WTC11 (cell line): ENCODE measurements around the gene RUFY3. TPM values are rescaled to one million over a fixed set of nuclear protein-coding genes. Genes with fewer than 3 reads are reported as not detected.

Source experiments
- ATAC-seq: fragments of 200-7000 bp; cut with Tn5 transposase; 2 replicates; pipeline ENCODE4 v1.10.0; 2021; ENCODE audit warnings: mild to moderate bottlenecking, moderate library complexity
- CTCF ChIA-PET: fragments of 300-600 bp; sonication (Branson Sonifier 250); formaldehyde crosslinking; loops from one replicate; lab custom pipeline; 2021; ENCODE audit warnings: antibody characterized with exemption; lab: Charles Lee
- POLR2A ChIA-PET: fragments of 350-600 bp; sonication (Branson Sonifier 250); formaldehyde crosslinking; loops from one replicate; lab custom pipeline; 2021; ENCODE audit warnings: antibody characterized with exemption; lab: Charles Lee
- DNase-seq: peaks from one replicate; pipeline ENCODE4 v3.0.0; 2021; ENCODE audit warnings: low spot score
- H3K27ac Mint-ChIP-seq: 2 replicates; pipeline ENCODE4 v1.8.0; 2021; ENCODE audit warnings: mixed read lengths
- H3K27me3 Mint-ChIP-seq: 2 replicates; pipeline ENCODE4 v1.8.0; 2021; ENCODE audit warnings: low read depth, mild to moderate bottlenecking, moderate library complexity, mixed read lengths
- H3K36me3 Mint-ChIP-seq: 2 replicates; pipeline ENCODE4 v1.8.0; 2021; ENCODE audit warnings: mixed read lengths
- H3K4me1 Mint-ChIP-seq: 2 replicates; pipeline ENCODE4 v1.8.0; 2022; ENCODE audit warnings: mixed read lengths
- H3K4me3 Mint-ChIP-seq: 2 replicates; pipeline ENCODE4 v1.8.0; 2021; ENCODE audit warnings: mild to moderate bottlenecking, moderate library complexity, mixed read lengths
- H3K9me3 Mint-ChIP-seq: 2 replicates; pipeline ENCODE4 v1.8.0; 2021; ENCODE audit warnings: mixed read lengths
- EMX1 ChIP-seq: fragments of 250-450 bp; sonication (Bioruptor Pico); IDR thresholded peaks from 2 replicates; pipeline ENCODE4 v1.8.0; 2021; ENCODE audit warnings: mild to moderate bottlenecking
- ESRRA ChIP-seq: sonication (generic); formaldehyde crosslinking; IDR thresholded peaks from 2 replicates; pipeline ENCODE4 v1.8.1; 2022; ENCODE audit warnings: mild to moderate bottlenecking, missing genetic modification reagents, borderline replicate concordance
- GRHL2 ChIP-seq: fragments of 250-450 bp; sonication (Bioruptor Pico); IDR thresholded peaks from 2 replicates; pipeline ENCODE4 v1.8.0; 2022; ENCODE audit warnings: mild to moderate bottlenecking, moderate library complexity; ENCODE audit not compliant: insufficient replicate concordance, severe bottlenecking
- HMGA2 ChIP-seq: fragments of 250-450 bp; sonication (Bioruptor Pico); IDR thresholded peaks from 2 replicates; pipeline ENCODE4 v1.4.0; 2021; ENCODE audit warnings: mild to moderate bottlenecking, moderate library complexity
- JUN ChIP-seq: sonication (generic); formaldehyde crosslinking; IDR thresholded peaks from 2 replicates; pipeline ENCODE4 v1.8.0; 2023; ENCODE audit warnings: mild to moderate bottlenecking, missing genetic modification reagents
- KAT7 ChIP-seq: sonication (generic); formaldehyde crosslinking; IDR thresholded peaks from 2 replicates; pipeline ENCODE4 v1.8.1; 2023; ENCODE audit warnings: missing genetic modification reagents, mild to moderate bottlenecking, borderline replicate concordance
- NR2C2 ChIP-seq: sonication (generic); formaldehyde crosslinking; IDR thresholded peaks from 2 replicates; pipeline ENCODE4 v1.8.0; 2022; ENCODE audit warnings: mild to moderate bottlenecking, missing genetic modification reagents
- RORB ChIP-seq: fragments of 250-450 bp; sonication (Bioruptor Pico); IDR thresholded peaks from 2 replicates; pipeline ENCODE4 v1.9.0; 2021; ENCODE audit warnings: mild to moderate bottlenecking
- SOX15 ChIP-seq: fragments of 250-450 bp; sonication (Bioruptor Pico); IDR thresholded peaks from 2 replicates; pipeline ENCODE4 v1.9.0; 2021; ENCODE audit warnings: mild to moderate bottlenecking
- TP53 ChIP-seq: sonication (generic); formaldehyde crosslinking; IDR thresholded peaks from 2 replicates; pipeline ENCODE4 v1.8.1; 2023; ENCODE audit warnings: mild to moderate bottlenecking, missing genetic modification reagents
- ZBTB21 ChIP-seq: sonication (generic); formaldehyde crosslinking; IDR thresholded peaks from 2 replicates; pipeline ENCODE4 v1.8.1; 2023; ENCODE audit warnings: mild to moderate bottlenecking, missing genetic modification reagents, borderline replicate concordance
- ZNF263 ChIP-seq: sonication (generic); formaldehyde crosslinking; IDR thresholded peaks from 2 replicates; pipeline ENCODE4 v1.8.1; 2022; ENCODE audit warnings: low read depth, mild to moderate bottlenecking, moderate library complexity, missing genetic modification reagents
- ZNF317 ChIP-seq: sonication (generic); formaldehyde crosslinking; IDR thresholded peaks from 2 replicates; pipeline ENCODE4 v1.8.1; 2023; ENCODE audit warnings: low read depth, mild to moderate bottlenecking, moderate library complexity, missing genetic modification reagents, borderline replicate concordance
- ZNF423 ChIP-seq: fragments of 250-450 bp; sonication (Bioruptor Pico); IDR thresholded peaks from 2 replicates; pipeline ENCODE4 v2.1.2; 2022; ENCODE audit warnings: mild to moderate bottlenecking, moderate library complexity
- total RNA-seq: library from RNA; stranded (reverse); gene quantifications from 3 replicates; pipeline ENCODE4 v1.2.3, GENCODE V29; 2021
- TF ChIP-seq, protein P1 (sequence below): sonication (generic); formaldehyde crosslinking; IDR thresholded peaks from 2 replicates; pipeline ENCODE4 v1.8.0; 2023; ENCODE audit warnings: mild to moderate bottlenecking, missing genetic modification reagents
- TF ChIP-seq, protein P2 (sequence below): sonication (generic); formaldehyde crosslinking; IDR thresholded peaks from 2 replicates; pipeline ENCODE4 v1.8.1; 2023; ENCODE audit warnings: mild to moderate bottlenecking, missing genetic modification reagents, moderate library complexity
- TF ChIP-seq, protein P3 (sequence below): fragments of 250-450 bp; sonication (Bioruptor Pico); IDR thresholded peaks from 2 replicates; pipeline ENCODE4 v2.1.2; 2022; ENCODE audit warnings: mild to moderate bottlenecking, moderate library complexity
- TF ChIP-seq, protein P4 (sequence below): fragments of 250-450 bp; sonication (Bioruptor Pico); IDR thresholded peaks from 2 replicates; pipeline ENCODE4 v1.9.0; 2021; ENCODE audit warnings: mild to moderate bottlenecking
- TF ChIP-seq, protein P5 (sequence below): fragments of 250-450 bp; sonication (Bioruptor Pico); IDR thresholded peaks from 2 replicates; pipeline ENCODE4 v1.9.0; 2021; ENCODE audit warnings: moderate library complexity, mild to moderate bottlenecking, inconsistent platforms, borderline replicate concordance
- TF ChIP-seq, protein P6 (sequence below): sonication (generic); formaldehyde crosslinking; IDR thresholded peaks from 2 replicates; pipeline ENCODE4 v1.8.1; 2022; ENCODE audit warnings: low read depth, mild to moderate bottlenecking, moderate library complexity, missing genetic modification reagents, borderline replicate concordance
- TF ChIP-seq, protein P7 (sequence below): sonication (generic); formaldehyde crosslinking; IDR thresholded peaks from 2 replicates; pipeline ENCODE4 v1.8.0; 2022; ENCODE audit warnings: mild to moderate bottlenecking, missing genetic modification reagents

RUFY3 gene
- total RNA-seq, 1 experiment from 2014 or later = 49.0 TPM

DNA sequence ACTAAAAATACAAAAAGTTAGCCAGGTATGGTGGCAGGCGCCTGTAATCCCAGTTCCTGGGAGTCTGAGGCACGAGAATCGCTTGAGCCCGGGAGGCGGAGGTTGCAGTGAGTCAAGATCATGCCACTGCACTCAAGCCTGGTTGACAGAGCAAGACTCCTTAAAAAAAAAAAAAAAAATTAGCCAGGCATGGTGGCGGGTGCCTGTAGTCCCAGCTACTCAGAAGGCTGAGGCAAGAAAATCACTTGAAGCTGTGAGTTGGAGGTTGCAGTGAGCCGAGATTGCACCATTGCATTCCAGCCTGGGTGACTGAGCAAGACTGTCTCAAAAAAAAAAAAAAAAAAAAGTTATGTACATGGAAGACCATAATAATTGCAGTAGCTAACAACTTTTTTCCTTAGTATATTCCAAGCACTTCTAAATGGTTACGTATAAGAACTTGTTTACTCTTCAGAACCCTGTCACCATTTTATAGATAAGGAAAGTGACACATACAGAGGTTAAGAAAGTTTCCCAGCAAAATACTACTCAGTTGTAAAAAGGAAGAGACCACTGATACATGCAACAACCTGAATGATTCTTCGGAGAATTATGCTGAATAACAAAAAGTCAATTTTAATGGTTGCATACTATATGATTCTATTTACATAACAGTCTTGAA, 24.5 kb downstream of the RUFY3 start:
- CTCF ChIA-PET = interaction anchor here (1.2 kb wide), 1 partner anchor 11 kb away, joined by 5 read pairs; no protein-coding TSS in a partner anchor
- no peak overlapping the region for H3K27ac Mint-ChIP-seq
- TF ChIP-seq, protein P1, sequence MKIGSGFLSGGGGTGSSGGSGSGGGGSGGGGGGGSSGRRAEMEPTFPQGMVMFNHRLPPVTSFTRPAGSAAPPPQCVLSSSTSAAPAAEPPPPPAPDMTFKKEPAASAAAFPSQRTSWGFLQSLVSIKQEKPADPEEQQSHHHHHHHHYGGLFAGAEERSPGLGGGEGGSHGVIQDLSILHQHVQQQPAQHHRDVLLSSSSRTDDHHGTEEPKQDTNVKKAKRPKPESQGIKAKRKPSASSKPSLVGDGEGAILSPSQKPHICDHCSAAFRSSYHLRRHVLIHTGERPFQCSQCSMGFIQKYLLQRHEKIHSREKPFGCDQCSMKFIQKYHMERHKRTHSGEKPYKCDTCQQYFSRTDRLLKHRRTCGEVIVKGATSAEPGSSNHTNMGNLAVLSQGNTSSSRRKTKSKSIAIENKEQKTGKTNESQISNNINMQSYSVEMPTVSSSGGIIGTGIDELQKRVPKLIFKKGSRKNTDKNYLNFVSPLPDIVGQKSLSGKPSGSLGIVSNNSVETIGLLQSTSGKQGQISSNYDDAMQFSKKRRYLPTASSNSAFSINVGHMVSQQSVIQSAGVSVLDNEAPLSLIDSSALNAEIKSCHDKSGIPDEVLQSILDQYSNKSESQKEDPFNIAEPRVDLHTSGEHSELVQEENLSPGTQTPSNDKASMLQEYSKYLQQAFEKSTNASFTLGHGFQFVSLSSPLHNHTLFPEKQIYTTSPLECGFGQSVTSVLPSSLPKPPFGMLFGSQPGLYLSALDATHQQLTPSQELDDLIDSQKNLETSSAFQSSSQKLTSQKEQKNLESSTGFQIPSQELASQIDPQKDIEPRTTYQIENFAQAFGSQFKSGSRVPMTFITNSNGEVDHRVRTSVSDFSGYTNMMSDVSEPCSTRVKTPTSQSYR (CRISPR knock-in tag) = no peak
- no peak for TF ChIP-seq ESRRA (CRISPR knock-in tag)
- TF ChIP-seq GRHL2 = no peak
- TF ChIP-seq, protein P2, sequence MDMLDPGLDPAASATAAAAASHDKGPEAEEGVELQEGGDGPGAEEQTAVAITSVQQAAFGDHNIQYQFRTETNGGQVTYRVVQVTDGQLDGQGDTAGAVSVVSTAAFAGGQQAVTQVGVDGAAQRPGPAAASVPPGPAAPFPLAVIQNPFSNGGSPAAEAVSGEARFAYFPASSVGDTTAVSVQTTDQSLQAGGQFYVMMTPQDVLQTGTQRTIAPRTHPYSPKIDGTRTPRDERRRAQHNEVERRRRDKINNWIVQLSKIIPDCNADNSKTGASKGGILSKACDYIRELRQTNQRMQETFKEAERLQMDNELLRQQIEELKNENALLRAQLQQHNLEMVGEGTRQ (CRISPR knock-in tag) = no peak
- TF ChIP-seq, protein P3, sequence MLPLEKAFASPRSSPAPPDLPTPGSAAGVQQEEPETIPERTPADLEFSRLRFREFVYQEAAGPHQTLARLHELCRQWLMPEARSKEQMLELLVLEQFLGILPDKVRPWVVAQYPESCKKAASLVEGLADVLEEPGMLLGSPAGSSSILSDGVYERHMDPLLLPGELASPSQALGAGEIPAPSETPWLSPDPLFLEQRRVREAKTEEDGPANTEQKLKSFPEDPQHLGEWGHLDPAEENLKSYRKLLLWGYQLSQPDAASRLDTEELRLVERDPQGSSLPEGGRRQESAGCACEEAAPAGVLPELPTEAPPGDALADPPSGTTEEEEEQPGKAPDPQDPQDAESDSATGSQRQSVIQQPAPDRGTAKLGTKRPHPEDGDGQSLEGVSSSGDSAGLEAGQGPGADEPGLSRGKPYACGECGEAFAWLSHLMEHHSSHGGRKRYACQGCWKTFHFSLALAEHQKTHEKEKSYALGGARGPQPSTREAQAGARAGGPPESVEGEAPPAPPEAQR (CRISPR knock-in tag) = no peak

DNA sequence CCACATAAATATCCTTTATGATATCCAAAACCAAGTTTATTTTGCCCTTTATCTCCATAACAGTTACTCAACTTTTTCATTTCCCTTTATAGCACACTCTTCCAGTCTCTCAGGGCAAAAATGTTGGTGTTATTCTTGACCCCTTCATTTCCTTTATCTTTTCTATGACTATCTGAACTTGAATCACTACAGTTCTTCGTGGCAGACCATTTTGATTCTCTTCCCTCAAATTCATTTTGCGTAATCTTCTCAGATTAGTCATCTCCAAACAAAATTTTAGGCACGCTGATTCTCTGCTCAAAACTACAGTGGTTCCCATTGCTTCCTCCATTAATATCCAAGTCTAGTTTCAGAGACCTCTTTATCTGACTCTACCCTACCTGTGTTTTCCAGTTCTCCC, 26.1 kb downstream of the RUFY3 start:
- DNase-seq = no peak
- TF ChIP-seq ZBTB21 (no peak), KAT7 (CRISPR knock-in tag) (no peak), TP53 (CRISPR knock-in tag) (no peak), SOX15 (no peak), EMX1 (CRISPR knock-in tag) (no peak), RORB (CRISPR knock-in tag) (no peak), NR2C2 (no peak), ZNF317 (CRISPR knock-in tag) (no peak)
- TF ChIP-seq, protein P4, sequence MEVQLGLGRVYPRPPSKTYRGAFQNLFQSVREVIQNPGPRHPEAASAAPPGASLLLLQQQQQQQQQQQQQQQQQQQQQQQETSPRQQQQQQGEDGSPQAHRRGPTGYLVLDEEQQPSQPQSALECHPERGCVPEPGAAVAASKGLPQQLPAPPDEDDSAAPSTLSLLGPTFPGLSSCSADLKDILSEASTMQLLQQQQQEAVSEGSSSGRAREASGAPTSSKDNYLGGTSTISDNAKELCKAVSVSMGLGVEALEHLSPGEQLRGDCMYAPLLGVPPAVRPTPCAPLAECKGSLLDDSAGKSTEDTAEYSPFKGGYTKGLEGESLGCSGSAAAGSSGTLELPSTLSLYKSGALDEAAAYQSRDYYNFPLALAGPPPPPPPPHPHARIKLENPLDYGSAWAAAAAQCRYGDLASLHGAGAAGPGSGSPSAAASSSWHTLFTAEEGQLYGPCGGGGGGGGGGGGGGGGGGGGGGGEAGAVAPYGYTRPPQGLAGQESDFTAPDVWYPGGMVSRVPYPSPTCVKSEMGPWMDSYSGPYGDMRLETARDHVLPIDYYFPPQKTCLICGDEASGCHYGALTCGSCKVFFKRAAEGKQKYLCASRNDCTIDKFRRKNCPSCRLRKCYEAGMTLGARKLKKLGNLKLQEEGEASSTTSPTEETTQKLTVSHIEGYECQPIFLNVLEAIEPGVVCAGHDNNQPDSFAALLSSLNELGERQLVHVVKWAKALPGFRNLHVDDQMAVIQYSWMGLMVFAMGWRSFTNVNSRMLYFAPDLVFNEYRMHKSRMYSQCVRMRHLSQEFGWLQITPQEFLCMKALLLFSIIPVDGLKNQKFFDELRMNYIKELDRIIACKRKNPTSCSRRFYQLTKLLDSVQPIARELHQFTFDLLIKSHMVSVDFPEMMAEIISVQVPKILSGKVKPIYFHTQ (CRISPR knock-in tag) = no peak
- TF ChIP-seq, all 79 proteins: peak for 0
- Mint-ChIP-seq H3K9me3 (no peaks in the 10 kb centered on the region), H3K27ac (no peak overlapping the region), H3K36me3 (no peaks in the 10 kb centered on the region), H3K4me3 (no peak overlapping the region), H3K27me3 (no peaks in the 10 kb centered on the region), H3K4me1 (no peaks in the 10 kb centered on the region)
- ChIA-PET POLR2A (no interaction called here), CTCF (no interaction called here)
- no peak for ATAC-seq

More for the DNA sequence above, 24.5 kb downstream of the RUFY3 start:
- no peak overlapping the region for H3K4me3 Mint-ChIP-seq
- ATAC-seq = no peak
- no peaks in the 10 kb centered on the region for H3K36me3 Mint-ChIP-seq
- POLR2A ChIA-PET = interaction anchor here (0.7 kb wide), 1 partner anchor 215 kb away, joined by 3 read pairs; no protein-coding TSS in a partner anchor
- H3K4me1 Mint-ChIP-seq = peaks cover 12% of the 10 kb centered on the region
- no peaks in the 10 kb centered on the region for H3K9me3 Mint-ChIP-seq
- DNase-seq = no peak
- no peaks in the 10 kb centered on the region for H3K27me3 Mint-ChIP-seq

DNA sequence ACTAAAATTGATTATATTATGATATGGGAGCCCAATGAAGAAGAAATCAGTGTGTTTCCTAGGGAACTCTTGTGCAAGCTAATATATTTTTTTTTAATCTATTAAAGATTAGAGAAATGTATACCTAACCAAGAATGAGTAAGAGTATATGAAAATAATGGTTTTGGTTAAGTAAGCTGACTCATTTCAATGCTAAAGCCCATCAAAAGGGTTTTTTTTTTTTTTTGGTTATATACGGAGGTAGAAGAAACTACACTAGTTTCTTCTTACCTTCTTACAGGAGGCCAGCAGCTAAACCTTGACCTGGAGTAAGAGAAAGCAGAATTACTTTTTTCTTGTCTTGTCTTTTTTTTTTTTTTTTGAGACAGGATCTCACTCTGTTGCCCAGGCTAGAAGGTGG, 27.5 kb downstream of the RUFY3 start:
- no peaks in the 10 kb centered on the region for H3K4me1 Mint-ChIP-seq
- ATAC-seq (no peak), DNase-seq (no peak)
- no peaks in the 10 kb centered on the region for H3K36me3 Mint-ChIP-seq
- H3K27me3 Mint-ChIP-seq = no peaks in the 10 kb centered on the region
- ChIA-PET POLR2A (no interaction called here), CTCF (interaction anchor here (1.0 kb wide), 1 partner anchor 10 kb away, joined by 4 read pairs; no protein-coding TSS in a partner anchor)
- H3K4me3 Mint-ChIP-seq = no peak overlapping the region
- H3K9me3 Mint-ChIP-seq = no peaks in the 10 kb centered on the region
- H3K27ac Mint-ChIP-seq = no peak overlapping the region
- TF ChIP-seq, protein P5, sequence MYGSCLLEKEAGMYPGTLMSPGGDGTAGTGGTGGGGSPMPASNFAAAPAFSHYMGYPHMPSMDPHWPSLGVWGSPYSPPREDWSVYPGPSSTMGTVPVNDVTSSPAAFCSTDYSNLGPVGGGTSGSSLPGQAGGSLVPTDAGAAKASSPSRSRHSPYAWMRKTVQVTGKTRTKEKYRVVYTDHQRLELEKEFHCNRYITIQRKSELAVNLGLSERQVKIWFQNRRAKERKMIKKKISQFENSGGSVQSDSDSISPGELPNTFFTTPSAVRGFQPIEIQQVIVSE = no peak
- no peak for TF ChIP-seq JUN (CRISPR knock-in tag)
- no peak for TF ChIP-seq HMGA2
- TF ChIP-seq ZNF423 (CRISPR knock-in tag) = no peak
- TF ChIP-seq, protein P6, sequence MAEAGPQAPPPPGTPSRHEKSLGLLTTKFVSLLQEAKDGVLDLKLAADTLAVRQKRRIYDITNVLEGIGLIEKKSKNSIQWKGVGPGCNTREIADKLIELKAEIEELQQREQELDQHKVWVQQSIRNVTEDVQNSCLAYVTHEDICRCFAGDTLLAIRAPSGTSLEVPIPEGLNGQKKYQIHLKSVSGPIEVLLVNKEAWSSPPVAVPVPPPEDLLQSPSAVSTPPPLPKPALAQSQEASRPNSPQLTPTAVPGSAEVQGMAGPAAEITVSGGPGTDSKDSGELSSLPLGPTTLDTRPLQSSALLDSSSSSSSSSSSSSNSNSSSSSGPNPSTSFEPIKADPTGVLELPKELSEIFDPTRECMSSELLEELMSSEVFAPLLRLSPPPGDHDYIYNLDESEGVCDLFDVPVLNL (CRISPR knock-in tag) = no peak
- no peak for TF ChIP-seq ZNF263 (CRISPR knock-in tag)
- TF ChIP-seq, protein P7, sequence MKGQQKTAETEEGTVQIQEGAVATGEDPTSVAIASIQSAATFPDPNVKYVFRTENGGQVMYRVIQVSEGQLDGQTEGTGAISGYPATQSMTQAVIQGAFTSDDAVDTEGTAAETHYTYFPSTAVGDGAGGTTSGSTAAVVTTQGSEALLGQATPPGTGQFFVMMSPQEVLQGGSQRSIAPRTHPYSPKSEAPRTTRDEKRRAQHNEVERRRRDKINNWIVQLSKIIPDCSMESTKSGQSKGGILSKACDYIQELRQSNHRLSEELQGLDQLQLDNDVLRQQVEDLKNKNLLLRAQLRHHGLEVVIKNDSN (CRISPR knock-in tag) = no peak
